OCI-LY7 (cell line): Measurements from ENCODE around the gene MID1. TPM values are rescaled to one million over a fixed set of nuclear protein-coding genes. Genes with fewer than 3 reads are reported as not detected.

Experiments used
- BruUV-seq: library from RNA; stranded (reverse); fragments of 400-500 nt; replicated peaks from 2 replicates; lab custom pipeline; 2021; lab: Mats Ljungman, UMichigan
- CTCF ChIA-PET: fragments of 300-600 bp; sonication (Branson Sonifier 250); formaldehyde crosslinking; loops from one replicate; lab custom pipeline; 2022; ENCODE audit warnings: antibody characterized with exemption; ENCODE audit not compliant: unreplicated experiment; lab: Charles Lee
- POLR2A ChIA-PET: fragments of 300-600 bp; sonication (Branson Sonifier 250); formaldehyde crosslinking; loops from one replicate; lab custom pipeline; 2022; ENCODE audit warnings: antibody characterized with exemption; lab: Charles Lee
- DNase-seq: peaks from one replicate; pipeline ENCODE4 v3.0.0-alpha.2; 2015; ENCODE audit warnings: low spot score
- H2AFZ ChIP-seq: fragments of 200-600 bp; sonication (generic), shearing (Covaris generic); 2 replicates; pipeline ENCODE4 v1.6.1; 2014; ENCODE audit warnings: mild to moderate bottlenecking, antibody characterized with exemption, low read length, moderate library complexity
- H3K27ac ChIP-seq: fragments of 200-600 bp; sonication (generic); 2 replicates; pipeline ENCODE4 v1.5.1; 2014; ENCODE audit warnings: mixed run types, low read depth, mild to moderate bottlenecking, moderate library complexity, low read length, inconsistent platforms; ENCODE audit not compliant: poor library complexity, severe bottlenecking
- H3K36me3 ChIP-seq: fragments of 200-600 bp; sonication (generic); 2 replicates; pipeline ENCODE4 v1.6.1; 2014; ENCODE audit warnings: mild to moderate bottlenecking, antibody characterized with exemption, low read length, moderate library complexity, mixed read lengths; ENCODE audit not compliant: insufficient read depth
- H3K4me1 ChIP-seq: fragments of 200-600 bp; sonication (generic); 2 replicates; pipeline ENCODE4 v1.5.1; 2014; ENCODE audit warnings: mild to moderate bottlenecking, low read length; ENCODE audit not compliant: insufficient read depth, poor library complexity, severe bottlenecking
- H3K4me2 ChIP-seq: fragments of 200-600 bp; sonication (generic); 2 replicates; pipeline ENCODE4 v1.6.1; 2014; ENCODE audit warnings: mild to moderate bottlenecking, low read length
- H3K4me3 ChIP-seq: fragments of 200-600 bp; sonication (generic); 2 replicates; pipeline ENCODE4 v1.5.1; 2014; ENCODE audit warnings: mild to moderate bottlenecking, low read depth, low read length; ENCODE audit not compliant: poor library complexity, severe bottlenecking
- H3K79me2 ChIP-seq: fragments of 200-600 bp; sonication (generic); 2 replicates; pipeline ENCODE4 v1.6.1; 2016; ENCODE audit warnings: low read depth, mild to moderate bottlenecking, low read length, moderate library complexity, mixed read lengths; ENCODE audit not compliant: insufficient read depth
- H3K9me2 ChIP-seq: fragments of 200-600 bp; sonication (generic); 2 replicates; pipeline ENCODE4 v1.6.1; 2016; ENCODE audit warnings: mild to moderate bottlenecking, low read length, mixed read lengths; ENCODE audit not compliant: insufficient read depth
- H3K9me3 ChIP-seq: fragments of 200-600 bp; sonication (generic); 2 replicates; pipeline ENCODE4 v1.6.1; 2014; ENCODE audit warnings: mild to moderate bottlenecking, mixed run types, low read length, mixed read lengths
- H4K20me1 ChIP-seq: fragments of 200-600 bp; sonication (generic); 2 replicates; pipeline ENCODE4 v1.6.1; 2014; ENCODE audit warnings: mild to moderate bottlenecking, antibody characterized with exemption, low read length, moderate library complexity, mixed read lengths; ENCODE audit not compliant: insufficient read depth
- CTCF ChIP-seq: fragments of 200-600 bp; sonication (generic); conservative IDR thresholded peaks from 2 replicates; pipeline ENCODE4 v1.5.1; 2014; ENCODE audit warnings: mild to moderate bottlenecking, antibody characterized with exemption, low read length, moderate library complexity, mixed read lengths
- EZH2phosphoT487 ChIP-seq: fragments of 200-600 bp; sonication (generic); IDR thresholded peaks from 2 replicates; pipeline ENCODE4 v1.6.1; 2018; ENCODE audit warnings: low read depth, borderline replicate concordance, mild to moderate bottlenecking, mixed run types, antibody characterized with exemption, low read length, moderate library complexity, mixed read lengths
- intact Hi-C: fragments of 100-400 bp; cut with micrococcal nuclease; formaldehyde crosslinking; loops from one replicate; pipeline ENCODE4 v1.10.0; 2022; ENCODE audit not compliant: unreplicated experiment
- total RNA-seq, 2 experiments: library from RNA; depleted of rRNA in 1 of 2; stranded (reverse); fragments of >200 nt in 1 of 2; shearing (Covaris generic) in 1 of 2; gene quantifications; 2 replicates each; pipeline ENCODE4 v1.2.3, GENCODE V29; 2014 to 2022

The MID1 gene
- total RNA-seq, 2 experiments from 2014 or later: 0.76 to 1.0 TPM

- DNase-seq: no peak
- ChIA-PET POLR2A (no interaction called here), CTCF (no interaction called here)
- intact Hi-C loops: loop anchor here (10.0 kb wide), 1 partner anchor 625 kb away; no protein-coding TSS in a partner anchor
- Histone ChIP-seq H4K20me1 (no peaks in the 10 kb centered on the region), H3K36me3 (no peaks in the 10 kb centered on the region), H3K9me2 (no peaks in the 10 kb centered on the region), H3K4me2 (no peak overlapping the region), H3K79me2 (no peaks in the 10 kb centered on the region), H3K4me3 (no peak overlapping the region), H3K27ac (no peak overlapping the region), H3K4me1 (no peaks in the 10 kb centered on the region), H2AFZ (no peak overlapping the region), H3K9me3 (no peaks in the 10 kb centered on the region)
- TF ChIP-seq CTCF: no peak
- no peak for TF ChIP-seq EZH2phosphoT487
- no TSS peak for BruUV-seq
These were observed 849 bp downstream of the MID1 start for GRCh38 chrX:10619425-10620046.

- ChIA-PET CTCF (no interaction called here), POLR2A (no interaction called here)
- no peak overlapping the region for H3K4me2 ChIP-seq
- H3K4me1 ChIP-seq: no peaks in the 10 kb centered on the region
- no TSS peak for BruUV-seq
- H3K36me3 ChIP-seq: no peaks in the 10 kb centered on the region
- no peaks in the 10 kb centered on the region for H3K79me2 ChIP-seq
- H3K9me2 ChIP-seq: no peaks in the 10 kb centered on the region
- intact Hi-C loops: loop anchor here (10.0 kb wide), 1 partner anchor 624 kb away; no protein-coding TSS in a partner anchor
- no peaks in the 10 kb centered on the region for H4K20me1 ChIP-seq
- H3K4me3 ChIP-seq: no peak overlapping the region
- H2AFZ ChIP-seq: no peak overlapping the region
- no peak for DNase-seq
- TF ChIP-seq CTCF: no peak
- no peak for TF ChIP-seq EZH2phosphoT487
- no peaks in the 10 kb centered on the region for H3K9me3 ChIP-seq
- no peak overlapping the region for H3K27ac ChIP-seq
These were observed 1.4 kb downstream of the MID1 start for GRCh38 chrX:10618961-10619360.

GRCh38 chrX:10617999-10618351 is 2.4 kb downstream of the MID1 start:
- intact Hi-C loops: loop anchor here (10.0 kb wide), 1 partner anchor 623 kb away; no protein-coding TSS in a partner anchor
- Histone ChIP-seq H3K9me2 (no peaks in the 10 kb centered on the region), H3K36me3 (no peaks in the 10 kb centered on the region), H3K4me2 (no peak overlapping the region), H3K9me3 (no peaks in the 10 kb centered on the region), H3K4me3 (no peak overlapping the region), H3K79me2 (no peaks in the 10 kb centered on the region), H2AFZ (no peak overlapping the region), H4K20me1 (no peaks in the 10 kb centered on the region), H3K4me1 (no peaks in the 10 kb centered on the region), H3K27ac (no peak overlapping the region)
- ChIA-PET POLR2A (no interaction called here), CTCF (no interaction called here)
- TF ChIP-seq EZH2phosphoT487 (no peak), CTCF (no peak)
- no TSS peak for BruUV-seq
- no peak for DNase-seq
